ENCODE data around the gene NQO2.

- TF ChIP-seq, protein P1, sequence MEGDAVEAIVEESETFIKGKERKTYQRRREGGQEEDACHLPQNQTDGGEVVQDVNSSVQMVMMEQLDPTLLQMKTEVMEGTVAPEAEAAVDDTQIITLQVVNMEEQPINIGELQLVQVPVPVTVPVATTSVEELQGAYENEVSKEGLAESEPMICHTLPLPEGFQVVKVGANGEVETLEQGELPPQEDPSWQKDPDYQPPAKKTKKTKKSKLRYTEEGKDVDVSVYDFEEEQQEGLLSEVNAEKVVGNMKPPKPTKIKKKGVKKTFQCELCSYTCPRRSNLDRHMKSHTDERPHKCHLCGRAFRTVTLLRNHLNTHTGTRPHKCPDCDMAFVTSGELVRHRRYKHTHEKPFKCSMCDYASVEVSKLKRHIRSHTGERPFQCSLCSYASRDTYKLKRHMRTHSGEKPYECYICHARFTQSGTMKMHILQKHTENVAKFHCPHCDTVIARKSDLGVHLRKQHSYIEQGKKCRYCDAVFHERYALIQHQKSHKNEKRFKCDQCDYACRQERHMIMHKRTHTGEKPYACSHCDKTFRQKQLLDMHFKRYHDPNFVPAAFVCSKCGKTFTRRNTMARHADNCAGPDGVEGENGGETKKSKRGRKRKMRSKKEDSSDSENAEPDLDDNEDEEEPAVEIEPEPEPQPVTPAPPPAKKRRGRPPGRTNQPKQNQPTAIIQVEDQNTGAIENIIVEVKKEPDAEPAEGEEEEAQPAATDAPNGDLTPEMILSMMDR (IDR thresholded peaks at IDR 0.05; ENCODE audit: low read length): no peak
- no peak for TF ChIP-seq EZH2 (IDR thresholded peaks at IDR 0.05; ENCODE audit: borderline replicate concordance, low read length)
These were observed 48.0 kb upstream of the NQO2 start for GRCh38 chr6:2951728-2952127.
